ENCODE measurements around the gene OLFM1.

OLFM1 gene

GRCh38 chr9:135165003-135165711 lies 77.7 kb downstream of the OLFM1 start:
- TF ChIP-seq POLR2A (IDR thresholded peaks at IDR 0.05; ENCODE audit: low read depth, low read length): no peak
- FAIRE-seq: no peak
- no peak for DNase-seq (ENCODE audit: insufficient read length, low spot score)

GRCh38 chr9:135165756-135166519 lies 78.5 kb downstream of the OLFM1 start:
- no peak for TF ChIP-seq POLR2A (IDR thresholded peaks at IDR 0.05; ENCODE audit: low read depth, low read length)
- DNase-seq (ENCODE audit: insufficient read length, low spot score): no peak
- no peak for FAIRE-seq

GRCh38 chr9:135166565-135166964 lies 79.1 kb downstream of the OLFM1 start:
- TF ChIP-seq POLR2A (IDR thresholded peaks at IDR 0.05; ENCODE audit: low read depth, low read length): no peak
- FAIRE-seq: no peak
- peak; percentile 63 for DNase-seq (ENCODE audit: insufficient read length, low spot score)

- TF ChIP-seq POLR2A (IDR thresholded peaks at IDR 0.05; ENCODE audit: low read depth, low read length): no peak
- FAIRE-seq: no peak
- DNase-seq (ENCODE audit: insufficient read length, low spot score): no peak
These were observed 79.9 kb downstream of the OLFM1 start for GRCh38 chr9:135167356-135167755.

- DNase-seq (ENCODE audit: insufficient read length, low spot score): no peak
- FAIRE-seq: no peak
- TF ChIP-seq POLR2A (IDR thresholded peaks at IDR 0.05; ENCODE audit: low read depth, low read length): no peak
These were observed 80.6 kb downstream of the OLFM1 start for GRCh38 chr9:135167849-135168655.

GRCh38 chr9:135169709-135170226 lies 82.3 kb downstream of the OLFM1 start:
- no peak for FAIRE-seq
- no peak for TF ChIP-seq POLR2A (IDR thresholded peaks at IDR 0.05; ENCODE audit: low read depth, low read length)

GRCh38 chr9:135170535-135170934 lies 83.1 kb downstream of the OLFM1 start:
- no peak for FAIRE-seq
- no peak for DNase-seq (ENCODE audit: insufficient read length, low spot score)
- no peak for TF ChIP-seq POLR2A (IDR thresholded peaks at IDR 0.05; ENCODE audit: low read depth, low read length)

More at GRCh38 chr9:135169709-135170226, 82.3 kb downstream of the OLFM1 start:
- DNase-seq (ENCODE audit: insufficient read length, low spot score): no peak

All from H54 (cell line).